GM03348 (cell line): ENCODE data around the gene TNFRSF25.
A peak's percentile ranks its signal among the peaks of the same experiment; 100 is the strongest.
"Not testable (repeated sequence)": the region's sequence is repeated elsewhere in the genome, so short reads cannot be mapped to it uniquely, and the experiment has no call there.

ENCODE experiments used
- DNase-seq: peaks from one replicate; pipeline ENCODE4 v3.0.0; 2012; ENCODE audit warnings: low spot score

The TNFRSF25 gene

DNA sequence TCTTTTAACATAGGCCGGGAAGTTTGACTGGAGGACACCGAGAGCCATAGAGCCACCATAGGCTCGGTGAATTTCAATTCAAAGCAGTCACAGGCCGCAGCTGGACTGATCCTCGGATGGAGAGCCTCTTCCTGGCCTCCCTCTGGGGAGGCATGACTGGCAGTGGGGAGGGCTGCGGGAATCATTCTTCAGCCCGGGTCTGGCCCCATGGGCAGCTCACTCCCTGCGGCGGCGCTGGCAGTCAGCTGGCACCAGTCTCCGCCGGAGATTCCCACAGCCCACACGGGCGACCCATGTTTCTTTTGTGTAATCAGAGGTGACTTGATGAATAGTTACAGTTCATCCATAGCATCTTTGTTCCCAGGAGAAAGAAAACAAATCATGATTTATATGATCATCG, 30.8 kb downstream of the TNFRSF25 start:
- DNase-seq: no peak

DNA sequence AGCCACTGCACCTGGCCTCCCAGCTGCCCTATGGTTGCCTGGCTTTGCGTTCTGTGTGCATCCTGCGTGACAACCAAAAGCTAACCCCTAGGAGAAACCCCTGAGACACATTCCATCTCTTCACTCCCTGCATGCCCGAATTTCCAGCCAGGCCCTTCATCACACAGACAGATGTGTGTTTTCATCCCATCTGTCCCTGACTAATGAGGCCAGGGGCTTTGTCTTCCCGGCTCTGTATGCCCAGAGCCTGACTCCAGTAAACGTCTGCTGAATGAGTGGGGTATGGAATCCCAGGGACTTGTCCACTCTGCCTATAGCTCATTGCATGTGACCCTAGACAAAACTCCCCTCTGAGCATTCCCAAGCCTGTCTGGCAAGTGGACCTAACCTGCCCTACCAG, 31.8 kb downstream of the TNFRSF25 start:
- no peak for DNase-seq

DNA sequence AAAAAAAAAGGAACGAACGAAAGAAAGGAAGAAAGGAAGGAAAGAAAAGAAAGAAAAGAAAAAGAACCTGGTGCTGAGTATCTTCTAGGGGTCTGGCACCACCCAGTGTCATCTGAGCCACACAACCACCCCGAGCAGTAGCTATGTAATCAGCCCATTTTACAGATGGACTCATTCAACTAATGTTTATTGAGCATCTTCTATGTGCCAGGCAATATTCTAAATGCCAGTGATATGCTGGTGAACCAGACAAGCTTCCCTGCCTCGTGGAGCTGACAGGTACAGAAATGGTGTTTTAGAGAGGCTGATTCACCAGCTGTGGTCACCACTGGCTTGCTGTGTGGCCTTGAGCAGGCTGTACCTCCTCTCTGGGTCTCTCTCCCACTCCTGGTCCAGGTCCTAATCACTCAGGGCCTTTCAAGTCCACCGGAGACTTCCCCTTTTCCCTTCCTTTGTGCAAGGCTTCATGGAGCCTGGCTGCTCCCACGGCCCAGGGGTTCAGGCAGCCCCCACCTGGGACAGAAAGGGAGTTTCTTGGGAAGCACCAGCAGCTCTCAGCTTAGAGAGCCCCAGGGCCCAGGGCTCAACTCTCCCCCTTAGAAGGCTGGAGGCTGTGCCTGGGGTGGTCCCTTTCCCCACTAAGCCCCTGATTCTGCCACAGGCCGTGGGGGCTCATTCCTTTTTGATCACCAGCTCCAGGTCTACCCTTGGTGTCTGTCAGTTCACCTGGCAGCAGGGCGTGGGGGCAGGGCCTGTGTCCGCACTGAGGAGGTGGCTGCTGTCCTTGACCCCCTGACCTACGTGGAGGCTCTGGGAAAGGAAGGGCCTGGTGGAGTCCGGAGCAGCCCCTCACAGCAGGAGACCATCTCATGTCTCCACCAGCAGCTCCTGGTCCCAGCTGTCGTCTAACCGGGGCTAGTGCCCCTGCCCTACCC, 34.1 kb downstream of the TNFRSF25 start:
- DNase-seq: not testable (repeated sequence)

DNA sequence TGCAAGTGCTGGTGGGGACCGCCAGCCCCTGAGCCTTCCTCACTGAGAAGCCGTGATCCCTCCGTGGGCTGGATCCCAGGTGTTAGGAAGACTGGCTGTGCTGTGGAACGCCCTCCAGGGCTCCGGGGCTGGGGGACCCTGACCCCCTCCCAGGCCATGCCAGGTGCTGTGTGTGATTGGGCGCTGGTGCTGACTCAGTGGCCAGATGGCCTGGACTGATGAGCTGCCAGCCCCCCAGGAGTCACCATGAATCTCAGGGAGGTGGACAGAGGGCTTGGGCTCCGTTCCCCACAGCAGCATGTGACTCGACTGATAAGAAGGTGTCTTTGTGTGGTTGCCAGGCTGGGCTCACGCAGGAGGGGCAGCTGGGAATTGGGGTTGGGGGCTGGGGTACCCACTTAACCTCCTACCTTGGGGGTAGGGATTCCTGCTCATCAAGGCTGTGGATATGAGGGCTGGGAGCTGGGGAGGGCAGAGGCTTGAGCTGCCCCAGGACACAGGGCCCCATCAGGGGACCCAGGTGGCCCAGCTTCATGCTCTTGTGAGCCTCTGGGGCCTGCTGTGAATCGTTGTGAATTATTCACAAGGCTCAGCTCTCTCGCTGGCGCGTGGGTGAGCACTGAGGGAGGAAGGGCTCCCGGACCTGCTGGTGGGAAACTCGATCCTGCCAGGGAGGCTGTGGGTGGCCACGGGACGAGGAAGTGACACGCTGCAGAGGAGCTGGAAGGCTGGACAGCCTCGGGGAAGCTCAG, 36.1 kb downstream of the TNFRSF25 start:
- not testable (repeated sequence) for DNase-seq

DNA sequence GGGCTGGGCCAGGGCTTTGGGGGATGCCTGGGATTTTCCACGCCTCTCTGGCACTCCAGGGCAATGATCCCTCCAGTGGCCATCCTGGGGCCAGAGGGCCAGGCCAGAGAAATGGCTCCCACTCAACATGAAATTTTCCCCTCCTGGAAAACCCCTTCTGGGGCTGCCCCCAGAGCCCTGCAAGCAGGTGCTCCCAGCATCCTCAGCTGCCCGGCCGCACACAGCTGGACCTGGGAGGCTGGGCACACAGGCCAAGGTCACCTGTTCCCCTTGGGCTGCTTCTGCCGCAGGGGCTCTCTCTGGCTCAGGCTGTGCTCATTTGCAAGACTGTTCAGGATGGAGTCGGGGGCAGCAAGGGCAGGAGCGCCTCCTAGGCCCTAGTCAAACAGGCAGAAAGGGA, 37.5 kb downstream of the TNFRSF25 start:
- DNase-seq: not testable (repeated sequence)

DNA sequence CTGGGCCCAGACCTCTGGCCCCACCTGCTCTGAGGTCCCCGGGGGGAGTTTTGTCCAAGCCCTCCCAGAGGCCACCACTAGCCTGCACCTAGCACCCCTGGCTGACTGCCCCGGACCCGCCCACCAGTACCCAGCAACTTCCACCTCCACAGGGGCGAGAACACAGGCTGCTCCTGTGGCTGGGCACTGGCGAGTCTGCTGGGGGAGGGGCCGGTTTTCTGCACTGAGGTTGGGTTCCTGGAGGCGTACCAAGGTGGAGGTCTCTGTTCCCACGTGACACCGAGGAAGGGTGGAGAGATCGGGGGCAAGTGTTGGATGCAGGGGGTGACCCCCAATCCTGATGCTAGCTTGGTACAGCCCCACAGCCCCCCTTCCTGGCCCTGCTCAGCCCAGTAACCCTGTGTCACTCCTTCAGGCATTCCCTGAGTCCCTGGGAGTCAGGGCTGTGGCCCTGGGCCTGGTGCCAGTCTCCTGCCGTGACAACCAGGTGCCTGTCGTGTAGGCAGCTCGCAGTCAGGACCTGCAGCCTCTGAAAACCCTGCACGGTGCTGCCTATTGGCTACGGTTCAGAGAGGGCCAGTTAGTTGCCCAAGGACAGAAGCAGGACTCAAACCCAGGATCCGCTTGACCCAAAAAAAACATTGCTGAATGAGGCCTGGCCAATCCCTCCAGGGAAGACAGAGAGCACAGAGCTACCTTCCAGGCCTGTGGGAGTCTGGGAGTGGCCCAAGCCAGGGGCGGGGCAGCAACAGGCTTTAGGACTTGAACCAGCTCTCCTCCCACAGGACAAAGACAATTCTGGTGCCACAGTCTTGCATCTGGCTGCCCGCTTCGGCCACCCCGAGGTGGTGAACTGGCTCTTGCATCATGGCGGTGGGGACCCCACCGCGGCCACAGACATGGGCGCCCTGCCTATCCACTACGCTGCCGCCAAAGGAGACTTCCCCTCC, 38.3 kb downstream of the TNFRSF25 start:
- no peak for DNase-seq

DNA sequence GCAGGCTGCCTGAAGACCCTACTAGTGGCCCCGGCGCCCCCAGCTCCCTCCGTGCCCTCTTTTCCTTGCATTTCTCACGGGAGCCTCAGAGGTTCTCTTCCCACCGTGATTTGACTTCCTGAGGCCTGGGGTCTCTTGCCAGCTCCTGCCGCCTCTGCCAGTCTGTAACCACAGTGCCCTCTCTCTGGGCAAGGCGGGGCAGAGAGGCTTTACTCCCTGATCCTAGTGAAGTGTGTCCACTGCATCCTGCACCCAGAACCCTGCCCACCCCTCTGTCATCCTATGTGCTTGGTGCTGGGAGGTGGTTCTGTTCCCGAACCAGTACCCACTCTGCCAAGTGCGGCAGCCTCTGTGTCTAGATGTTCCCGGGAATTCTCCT, 39.0 kb downstream of the TNFRSF25 start:
- no peak for DNase-seq

DNA sequence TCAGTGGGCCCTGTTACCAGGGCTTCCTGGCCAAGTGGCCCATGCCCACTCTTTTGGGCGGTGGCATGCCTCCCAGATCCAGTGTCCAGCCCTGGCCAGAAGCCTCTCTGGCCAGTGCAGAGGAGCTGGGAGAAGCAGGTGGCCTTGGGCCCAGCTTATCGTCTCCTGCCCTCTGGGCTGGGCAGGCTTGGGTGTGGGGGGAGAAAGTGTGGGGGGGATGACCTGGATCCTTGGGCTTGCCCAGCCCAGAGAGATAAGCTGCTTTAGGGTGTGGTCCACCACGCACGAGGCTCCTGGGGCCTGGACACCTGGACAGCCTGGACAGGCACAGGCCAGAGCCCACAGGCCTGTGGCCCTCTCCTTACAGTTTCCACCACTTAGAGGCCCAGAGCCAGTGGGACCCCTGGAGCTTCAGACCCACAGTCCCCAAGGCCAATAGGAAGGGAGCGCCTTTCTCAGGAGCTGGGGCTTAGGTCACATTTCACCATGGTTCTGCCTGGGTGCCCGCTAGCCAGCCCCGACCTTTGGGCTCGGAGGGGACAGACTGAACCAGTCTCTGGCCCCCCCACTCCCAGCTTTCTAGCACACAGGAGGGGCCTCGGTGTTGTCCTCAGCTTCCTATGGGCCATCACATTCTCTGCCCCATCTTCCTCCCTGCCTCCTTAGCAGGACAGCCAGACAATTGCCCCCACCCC, 39.5 kb downstream of the TNFRSF25 start:
- no peak for DNase-seq

DNA sequence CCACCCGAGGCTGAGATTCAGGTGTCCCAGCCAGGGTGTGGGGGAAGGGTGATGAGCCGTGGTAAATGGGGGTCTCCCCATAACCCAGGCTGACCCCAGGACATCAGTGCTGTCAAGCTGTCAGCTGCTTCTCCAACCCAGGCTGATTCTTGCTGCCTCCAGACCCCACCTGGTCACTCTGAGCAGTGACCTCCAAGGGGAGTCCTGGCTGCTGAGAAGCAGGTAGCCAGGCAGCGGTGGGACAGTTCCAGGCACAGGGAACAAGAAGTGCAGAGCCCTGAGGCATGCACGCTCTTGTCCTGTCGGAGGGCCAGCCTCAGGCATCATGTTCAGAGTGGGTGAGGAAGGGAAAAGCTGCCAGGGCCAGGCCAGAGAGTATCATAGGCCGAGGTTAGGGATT, 40.3 kb downstream of the TNFRSF25 start:
- no peak for DNase-seq

DNA sequence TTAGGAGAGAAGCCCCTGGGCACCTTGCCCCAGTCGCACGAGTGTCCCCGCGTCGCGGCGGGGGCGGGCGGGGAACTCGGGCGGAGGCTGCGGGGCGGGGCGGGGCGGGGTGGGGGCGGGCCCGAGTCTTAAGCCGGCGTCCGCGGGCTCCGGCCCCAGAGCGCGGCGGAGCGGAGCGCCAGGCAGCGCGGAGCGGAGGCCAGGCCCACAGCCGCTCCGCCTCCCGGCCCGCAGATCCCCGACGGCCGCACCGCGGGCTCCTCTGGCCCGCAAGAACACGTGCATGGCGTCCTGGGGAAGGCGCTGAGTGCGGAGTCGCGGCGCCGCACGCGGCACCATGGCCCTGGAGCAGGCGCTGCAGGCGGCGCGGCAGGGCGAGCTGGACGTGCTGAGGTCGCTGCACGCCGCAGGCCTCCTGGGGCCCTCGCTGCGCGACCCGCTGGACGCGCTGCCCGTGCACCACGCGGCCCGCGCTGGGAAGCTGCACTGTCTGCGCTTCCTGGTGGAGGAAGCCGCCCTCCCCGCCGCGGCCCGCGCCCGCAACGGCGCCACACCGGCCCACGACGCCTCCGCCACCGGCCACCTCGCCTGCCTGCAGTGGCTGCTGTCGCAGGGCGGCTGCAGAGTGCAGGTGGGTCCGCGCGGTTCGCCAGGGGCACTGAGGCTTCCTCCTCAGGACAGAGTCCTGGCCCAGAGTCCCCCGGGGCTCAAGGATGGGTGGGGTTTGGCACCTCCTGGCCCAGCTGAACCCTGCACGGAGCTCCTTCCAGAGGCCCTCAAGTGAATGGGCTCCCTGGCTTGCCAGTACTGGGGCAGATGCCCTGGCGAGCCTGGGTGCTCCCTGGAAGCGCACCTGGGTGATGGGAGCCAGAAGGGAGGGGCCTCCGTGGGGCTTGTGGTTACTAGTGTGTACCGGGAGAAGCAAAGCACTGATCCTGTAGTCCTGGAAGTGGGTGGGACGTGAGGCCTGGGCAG, 41.1 kb downstream of the TNFRSF25 start, which contains the start of gene ESPN:
Gene ESPN (plus strand): TSS at position 158 of the 975 bp plus-strand sequence. CDS start 180 bp downstream, at position 338.
- DNase-seq: peak; percentile 59

DNA sequence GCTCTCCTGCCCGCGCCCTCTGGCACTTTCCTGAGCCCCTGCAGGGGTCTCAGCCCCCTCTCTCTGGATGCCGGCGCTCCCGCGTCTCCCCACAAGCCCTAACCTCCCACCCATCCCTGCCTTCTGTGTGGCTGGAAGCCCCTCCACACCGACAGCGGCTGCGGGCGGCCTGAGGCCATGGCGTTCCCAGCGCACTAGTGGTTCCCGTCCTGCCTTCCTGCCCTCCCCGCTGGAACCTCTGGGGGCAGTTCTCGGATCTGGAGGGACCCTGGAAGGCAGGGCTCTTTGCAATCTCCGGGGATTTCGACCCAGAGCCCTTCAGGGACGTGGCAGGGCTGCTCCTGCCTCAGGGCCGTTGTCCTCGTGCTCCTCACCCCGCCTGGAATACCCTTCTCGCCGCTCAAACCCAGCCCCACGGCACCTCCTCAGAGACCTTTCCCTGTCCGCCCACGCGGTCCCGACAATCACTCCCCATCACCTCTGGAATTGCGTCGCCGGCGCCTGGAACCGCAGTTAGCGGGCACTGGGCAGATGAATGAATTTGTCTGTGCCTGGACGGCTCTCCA, 41.9 kb downstream of the TNFRSF25 start:
- peak; percentile 46 for DNase-seq

DNA sequence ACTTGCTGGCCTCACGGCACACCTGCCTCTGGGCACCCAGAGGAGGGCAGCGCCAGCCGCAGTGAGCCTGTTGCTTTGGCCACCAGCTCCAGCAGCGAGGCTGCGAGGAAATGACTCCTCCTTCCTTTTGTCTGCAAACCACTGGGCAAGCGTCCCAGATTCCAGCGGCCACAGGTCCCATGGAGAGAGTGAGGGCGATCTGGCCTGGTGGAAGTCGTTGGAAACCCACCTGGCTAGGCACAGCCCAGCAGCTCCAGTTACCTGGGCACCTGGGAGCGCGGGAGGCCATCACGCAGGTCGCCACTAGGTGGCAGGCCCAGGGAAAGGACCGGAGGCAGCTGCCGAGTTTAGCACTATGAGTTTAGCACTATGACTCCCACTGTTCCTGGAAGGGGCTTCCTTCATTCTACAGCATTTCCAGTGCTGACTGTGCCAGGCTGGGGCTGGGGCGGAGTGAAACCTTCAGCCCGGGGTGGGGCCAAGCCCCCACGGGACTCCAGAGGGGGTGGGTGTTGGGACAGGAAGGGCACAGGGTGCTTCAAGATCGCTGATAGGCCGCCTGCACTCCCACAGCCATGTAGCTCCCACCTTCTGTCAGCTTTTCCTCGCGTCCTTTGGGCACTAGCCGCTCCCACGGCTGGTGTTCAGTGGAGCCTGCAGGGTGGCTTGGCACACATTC, 42.5 kb downstream of the TNFRSF25 start:
- peak; percentile 65 for DNase-seq

DNA sequence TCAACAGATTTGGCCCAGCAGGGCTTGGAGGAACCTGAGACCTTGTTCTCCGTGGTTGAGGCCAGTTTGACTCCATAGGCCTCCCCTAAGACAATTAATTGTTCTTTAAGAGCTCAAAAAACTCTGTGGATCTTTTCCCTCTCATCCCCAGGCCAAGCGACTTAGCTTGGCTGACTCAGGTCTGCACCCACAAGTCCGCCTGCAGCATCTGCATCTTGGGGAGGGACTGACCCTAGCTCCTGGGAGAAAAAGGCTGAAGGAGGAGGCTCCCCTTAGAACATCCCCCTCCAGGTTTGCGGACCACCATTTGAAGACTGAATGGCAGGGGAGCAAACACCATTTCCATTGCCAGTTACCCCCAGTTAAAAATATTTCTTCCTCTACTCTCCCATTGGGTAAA, 44.7 kb downstream of the TNFRSF25 start:
- DNase-seq: no peak

DNA sequence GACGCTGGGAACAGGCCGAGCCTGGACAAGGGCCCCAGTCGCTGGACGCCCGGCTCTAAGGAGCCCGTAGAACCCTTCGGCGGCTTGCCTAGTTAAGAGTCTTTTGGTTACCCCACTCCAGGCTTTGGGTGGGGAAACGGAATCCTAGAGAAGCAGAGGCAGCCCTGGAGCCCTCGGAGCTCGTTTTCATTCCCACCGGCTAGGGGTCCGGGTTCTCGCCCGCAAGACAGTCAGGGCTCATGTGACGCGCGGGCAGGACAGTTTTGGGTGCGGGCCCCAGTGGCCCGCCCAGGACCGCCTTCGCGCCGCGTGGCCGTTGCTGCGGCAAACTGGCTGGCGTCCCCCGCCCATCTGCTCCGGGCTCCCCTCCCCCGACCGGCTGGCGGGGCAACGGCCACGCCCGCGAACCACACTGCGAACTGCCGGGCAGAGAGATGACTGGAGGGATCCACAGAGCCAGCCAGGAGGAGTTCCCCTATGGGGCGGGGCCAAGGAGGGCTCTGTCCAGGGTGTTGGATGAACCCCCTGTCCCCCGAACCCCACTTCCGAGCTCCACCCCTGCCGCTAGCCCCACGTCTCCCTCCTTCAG, 45.4 kb downstream of the TNFRSF25 start:
- no peak for DNase-seq

DNA sequence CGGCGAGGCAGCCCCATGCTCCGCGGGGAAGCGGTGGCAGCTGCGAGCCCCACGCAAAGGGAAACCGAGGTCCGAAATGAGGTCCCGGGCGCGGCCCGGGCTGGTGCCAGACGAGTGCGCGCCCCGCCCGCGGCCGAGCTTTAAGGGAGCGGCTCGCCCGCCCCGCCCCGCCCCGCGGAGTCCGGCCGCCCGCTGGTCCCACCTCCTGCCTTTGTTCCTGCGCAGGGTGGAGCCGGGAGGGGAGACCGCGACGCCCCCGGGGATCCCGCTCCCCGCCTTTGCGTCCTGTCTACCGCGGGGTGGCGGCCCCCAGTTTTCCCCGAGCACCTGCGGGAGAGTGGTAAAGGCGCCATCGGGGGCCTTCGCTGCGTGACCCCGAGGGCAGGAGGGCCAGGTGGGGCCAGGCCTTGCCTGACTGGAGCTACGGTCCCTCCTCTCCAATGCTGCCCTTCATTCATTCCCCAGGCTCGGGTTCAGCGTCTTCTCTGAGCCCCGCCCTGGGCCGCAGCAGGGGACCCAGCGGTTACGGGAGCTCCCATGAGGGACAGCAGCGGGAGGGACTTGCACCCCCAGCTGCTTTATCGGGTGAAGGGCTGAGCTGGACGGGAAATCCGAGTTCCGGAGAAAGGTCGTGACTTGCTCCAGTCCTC, 46.0 kb downstream of the TNFRSF25 start, which contains the start of gene HES2:
Gene HES2 (minus strand): TSS at position 116 of the 650 bp plus-strand sequence. CDS start 99 bp downstream, at position 17.
- peak; percentile 51 for DNase-seq

DNA sequence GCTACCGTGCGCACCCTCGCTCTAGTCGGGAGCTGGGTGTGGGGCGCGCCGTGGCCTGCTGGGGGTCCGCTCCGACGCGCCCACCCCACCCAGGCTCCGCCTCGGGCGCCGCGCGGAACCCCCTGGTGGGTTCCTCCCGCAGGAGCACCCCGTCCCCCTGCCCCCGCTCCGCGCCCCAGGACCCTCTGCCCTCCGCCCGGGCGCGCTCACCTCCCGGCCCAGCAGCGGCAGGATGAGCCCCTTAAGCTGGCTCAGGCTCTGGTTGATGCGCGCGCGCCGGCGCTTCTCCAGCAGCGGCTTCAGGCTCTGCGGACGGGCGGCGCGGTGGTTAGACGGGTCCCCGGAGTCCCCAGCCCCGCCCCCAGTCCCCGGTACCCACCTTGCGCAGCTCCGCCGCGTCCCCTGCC, 46.6 kb downstream of the TNFRSF25 start:
- no peak for DNase-seq

DNA sequence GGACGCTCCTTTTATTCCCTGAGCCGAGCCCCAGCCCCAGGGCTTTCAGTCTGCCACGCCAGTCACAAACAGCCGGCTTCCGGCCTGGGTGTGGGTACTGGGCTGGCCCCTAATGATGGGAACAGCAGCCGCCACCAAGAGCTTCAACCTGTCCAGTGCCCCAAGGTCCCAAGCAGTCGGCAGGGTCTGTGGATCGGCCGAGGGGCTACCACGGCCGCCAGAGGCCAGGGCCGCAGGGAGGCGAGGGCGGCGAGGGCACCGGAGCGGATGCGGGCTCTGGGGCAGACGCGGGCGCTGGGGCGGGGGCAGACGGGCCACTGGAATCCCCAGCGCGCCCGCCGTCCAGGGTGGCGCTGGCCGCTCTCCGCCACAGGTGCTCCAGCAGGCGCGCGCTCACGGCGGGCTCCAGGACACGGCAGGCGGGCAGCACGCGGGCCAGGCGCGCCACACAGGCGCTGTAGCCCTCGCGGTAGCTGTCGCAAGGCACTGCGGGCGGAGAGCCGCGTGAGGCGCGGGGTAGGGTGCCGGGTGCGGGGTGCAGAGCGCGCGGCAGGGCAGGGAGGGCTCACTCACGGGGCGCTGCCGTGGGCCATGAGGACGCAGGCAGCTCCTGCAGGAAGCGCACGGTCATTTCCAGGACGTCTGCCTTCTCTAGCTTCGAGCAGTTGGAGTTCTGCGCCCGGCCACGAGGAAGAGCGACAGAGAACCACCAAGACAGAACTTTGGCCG, 47.1 kb downstream of the TNFRSF25 start:
- DNase-seq: no peak
